Measurements from ENCODE around the gene POU2AF1.

Gene POU2AF1

GRCh38 chr11:111365722-111366559 is 13.1 kb downstream of the POU2AF1 start:
- no peak for TF ChIP-seq CTCF (IDR thresholded peaks at IDR 0.05; ENCODE audit: borderline replicate concordance, control extremely low read depth, extremely low read depth, insufficient read depth, missing control alignments)
- no peak for DNase-seq (ENCODE audit: low spot score)
- in situ Hi-C loops (cut with MboI; ENCODE audit: low sequenced_read_pairs, unreplicated experiment) = no loop called here

- TF ChIP-seq CTCF (IDR thresholded peaks at IDR 0.05; ENCODE audit: borderline replicate concordance, control extremely low read depth, extremely low read depth, insufficient read depth, missing control alignments) = no peak
- in situ Hi-C loops (cut with MboI; ENCODE audit: low sequenced_read_pairs, unreplicated experiment) = no loop called here
- no peak for DNase-seq (ENCODE audit: low spot score)
Observed at GRCh38 chr11:111364503-111364902, 14.6 kb downstream of the POU2AF1 start.

GRCh38 chr11:111363985-111364384 is 15.1 kb downstream of the POU2AF1 start:
- in situ Hi-C loops (cut with MboI; ENCODE audit: low sequenced_read_pairs, unreplicated experiment) = no loop called here
- TF ChIP-seq CTCF (IDR thresholded peaks at IDR 0.05; ENCODE audit: borderline replicate concordance, control extremely low read depth, extremely low read depth, insufficient read depth, missing control alignments) = no peak
- DNase-seq (ENCODE audit: low spot score) = no peak

- no peak for DNase-seq (ENCODE audit: low spot score)
- in situ Hi-C loops (cut with MboI; ENCODE audit: low sequenced_read_pairs, unreplicated experiment) = no loop called here
- TF ChIP-seq CTCF (IDR thresholded peaks at IDR 0.05; ENCODE audit: borderline replicate concordance, control extremely low read depth, extremely low read depth, insufficient read depth, missing control alignments) = no peak
Observed at GRCh38 chr11:111362887-111363411, 16.1 kb downstream of the POU2AF1 start.

- in situ Hi-C loops (cut with MboI; ENCODE audit: low sequenced_read_pairs, unreplicated experiment) = no loop called here
- TF ChIP-seq CTCF (IDR thresholded peaks at IDR 0.05; ENCODE audit: borderline replicate concordance, control extremely low read depth, extremely low read depth, insufficient read depth, missing control alignments) = no peak
- no peak for DNase-seq (ENCODE audit: low spot score)
Observed at GRCh38 chr11:111361874-111362273, 17.2 kb downstream of the POU2AF1 start.

GRCh38 chr11:111361052-111361801 is 17.8 kb downstream of the POU2AF1 start:
- no peak for DNase-seq (ENCODE audit: low spot score)
- TF ChIP-seq CTCF (IDR thresholded peaks at IDR 0.05; ENCODE audit: borderline replicate concordance, control extremely low read depth, extremely low read depth, insufficient read depth, missing control alignments) = no peak
- in situ Hi-C loops (cut with MboI; ENCODE audit: low sequenced_read_pairs, unreplicated experiment) = no loop called here

All from GM13976 (cell line).